SKM-1 (cell line): Measurements from ENCODE around the gene ZFHX2.
A peak's percentile ranks its signal among the peaks of the same experiment; 100 is the strongest.

Experiments
- DNase-seq: peaks from one replicate; lab custom pipeline; 2025; ENCODE audit not compliant: unreplicated experiment; lab: John Stamatoyannopoulos, UW

ZFHX2 gene

GRCh38 chr14:23561873-23562821 is 10.6 kb upstream of the ZFHX2 start:
- DNase-seq = no peak

DNA sequence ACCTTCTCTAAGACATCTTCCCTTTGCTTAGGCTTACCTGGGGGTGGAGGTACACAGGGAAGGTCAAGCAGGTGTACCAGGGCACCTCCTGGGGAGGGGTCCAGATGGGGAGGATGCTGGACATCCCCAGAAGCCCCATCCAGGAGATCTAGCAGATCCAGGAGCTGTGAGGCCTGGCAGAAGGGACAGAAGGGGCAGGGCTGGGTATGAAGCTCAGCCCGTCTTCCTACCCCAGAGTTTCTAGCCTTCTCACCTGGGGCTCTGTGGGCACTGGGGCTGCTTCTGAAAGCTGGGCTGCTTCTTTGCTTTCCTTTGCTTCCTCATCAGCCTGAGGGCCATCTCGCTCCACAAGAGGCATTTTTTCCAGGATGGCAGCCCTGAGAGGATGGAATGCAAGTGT is 9.7 kb upstream of the ZFHX2 start:
- DNase-seq = no peak

DNA sequence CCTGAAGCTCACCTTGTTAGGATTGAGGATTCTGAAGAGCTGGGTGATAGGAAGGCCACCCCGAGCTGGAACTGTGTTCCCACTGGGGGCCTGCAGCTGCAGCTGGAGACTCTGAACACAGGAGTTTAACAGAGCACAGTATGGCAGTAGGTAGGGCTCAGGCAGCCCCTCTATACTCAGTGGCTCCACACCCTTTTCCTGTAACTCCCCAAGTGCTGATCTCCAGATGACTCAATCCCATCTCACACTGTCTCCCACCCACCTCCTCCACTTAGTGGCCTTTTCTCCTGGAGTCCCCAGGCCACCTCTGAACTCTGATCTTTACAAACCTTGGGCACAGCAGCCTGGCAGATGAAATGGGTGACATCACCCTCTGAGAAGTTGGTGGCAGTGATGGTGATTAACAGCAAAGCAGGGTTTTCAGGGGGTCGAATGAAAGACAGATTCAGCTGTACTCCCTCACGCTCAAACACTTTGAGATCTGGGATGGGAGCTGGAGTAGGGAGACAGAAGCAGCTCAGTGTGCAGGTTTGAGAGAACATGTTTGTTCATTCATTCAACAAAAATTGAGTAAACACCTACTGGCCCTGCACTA is 8.5 kb upstream of the ZFHX2 start:
- DNase-seq = no peak

GRCh38 chr14:23559010-23559925 is 7.7 kb upstream of the ZFHX2 start:
- DNase-seq = no peak

DNA sequence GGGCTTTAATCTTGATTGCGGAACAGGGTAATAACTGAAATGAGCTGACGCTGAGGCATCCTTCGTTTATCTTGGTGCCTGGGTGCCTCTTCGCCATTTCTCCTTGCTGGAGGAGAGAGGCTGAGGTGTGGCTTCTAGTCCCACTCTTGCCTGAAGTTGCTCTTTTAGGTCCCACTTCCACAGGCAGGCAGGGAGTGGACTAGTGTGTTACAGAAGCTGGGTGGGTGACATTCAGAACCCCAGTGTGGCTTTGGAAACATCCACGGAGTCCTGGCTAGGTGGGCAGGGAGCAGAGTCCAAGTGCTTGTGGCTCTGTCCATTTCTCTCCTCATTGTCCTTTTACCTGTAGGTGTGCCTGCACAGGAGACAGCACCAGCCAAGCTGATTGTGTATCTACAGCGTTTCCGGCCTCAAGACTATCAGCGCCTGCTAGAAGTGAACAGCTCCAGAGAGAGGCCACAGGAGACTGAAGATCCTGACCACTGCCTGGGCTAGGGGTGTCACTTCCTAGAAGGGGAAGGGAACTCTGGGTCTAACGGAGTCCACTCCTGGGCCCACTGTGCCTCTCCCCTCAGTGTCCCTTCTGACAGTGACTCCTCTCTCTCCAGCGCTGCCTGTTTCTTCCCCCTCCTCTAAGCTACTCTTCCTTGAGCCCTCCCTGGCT is 6.9 kb upstream of the ZFHX2 start:
- no peak for DNase-seq

DNA sequence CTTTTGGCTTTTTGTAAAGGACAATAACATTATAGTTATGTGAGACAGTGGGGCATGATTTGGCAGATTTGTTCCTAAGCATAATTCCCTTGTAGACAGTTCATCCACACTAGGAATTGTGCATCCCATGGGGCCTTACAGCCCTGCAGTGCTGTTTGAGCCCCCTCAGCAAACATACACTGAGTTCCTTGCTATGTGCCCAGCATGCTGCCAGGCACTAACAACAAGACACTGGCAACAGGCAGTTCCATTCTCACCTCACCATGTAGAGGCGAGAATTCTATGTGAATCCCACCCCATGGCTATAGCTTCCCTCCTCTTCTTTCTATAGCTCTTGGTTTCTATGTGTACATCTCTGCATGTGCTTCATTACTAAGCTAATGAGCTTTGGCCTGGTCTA is 6.4 kb upstream of the ZFHX2 start:
- DNase-seq = no peak

GRCh38 chr14:23557521-23557920 is 6.0 kb upstream of the ZFHX2 start:
- DNase-seq = no peak

GRCh38 chr14:23556700-23557440 is 5.3 kb upstream of the ZFHX2 start:
- DNase-seq = no peak

DNA sequence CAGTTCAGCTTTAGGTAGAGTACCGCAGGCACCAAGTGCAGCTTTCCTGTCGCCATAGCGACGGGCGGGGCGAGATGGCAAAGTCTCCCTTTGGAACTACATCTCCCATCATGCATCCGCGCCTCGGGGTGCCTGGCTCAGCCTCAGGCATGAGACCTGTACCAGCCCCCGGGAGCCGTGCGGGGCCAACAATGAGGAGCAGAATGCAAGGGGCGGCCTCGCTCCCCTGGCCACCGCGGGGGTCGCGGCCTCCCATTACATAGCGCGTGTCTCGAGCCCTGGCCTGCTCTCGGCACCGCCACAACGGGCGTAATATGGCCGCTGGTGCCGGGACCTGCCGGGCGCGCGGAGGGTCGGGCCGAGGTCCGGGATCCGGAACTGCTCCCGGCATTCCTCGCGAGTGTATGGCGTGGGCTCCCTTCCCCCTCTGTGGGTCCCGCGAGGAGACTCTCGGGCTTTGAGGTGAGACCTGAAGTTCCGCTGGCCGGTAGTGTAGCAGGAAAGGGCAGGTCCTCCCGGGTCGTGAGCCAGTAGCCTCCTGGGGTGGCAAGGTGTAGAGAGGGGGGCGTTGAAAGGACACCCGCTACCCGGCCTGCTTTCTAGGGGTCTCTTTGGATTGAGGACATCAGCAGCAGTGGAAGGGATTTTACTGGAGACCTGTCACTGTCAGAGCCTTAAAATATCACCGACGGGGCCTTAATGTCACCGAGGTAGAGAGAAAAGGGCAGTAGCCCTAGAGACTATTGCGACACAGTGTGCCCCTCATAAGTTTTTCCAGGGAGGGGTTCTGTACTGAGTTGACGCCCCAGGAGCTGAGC is 4.5 kb upstream of the ZFHX2 start, which contains the start of gene THTPA:
THTPA (plus strand) TSS at position 390 of the 818 bp plus-strand sequence. CDS start 487 bp downstream, outside the sequence.
- peak; percentile 13 for DNase-seq

DNA sequence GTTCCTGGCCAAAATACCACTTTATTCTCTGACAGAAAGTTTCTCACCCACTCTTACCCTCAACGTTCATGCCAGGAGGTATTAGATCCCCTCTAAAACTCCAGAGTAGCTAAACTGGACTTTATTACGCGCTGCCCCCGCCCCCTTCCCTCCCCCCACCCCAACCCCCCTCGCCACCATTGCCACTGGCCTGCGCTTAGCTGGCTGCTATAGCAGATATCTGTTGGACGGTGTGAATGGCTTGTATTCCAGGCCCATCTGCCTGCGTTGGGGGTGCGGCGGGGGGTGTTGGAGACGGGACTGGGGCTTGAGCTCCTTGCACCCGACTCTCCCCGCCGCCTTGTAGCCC is 3.9 kb upstream of the ZFHX2 start:
- no peak for DNase-seq

GRCh38 chr14:23550812-23551265 is 726 bp downstream of the ZFHX2 start:
- no peak for DNase-seq

DNA sequence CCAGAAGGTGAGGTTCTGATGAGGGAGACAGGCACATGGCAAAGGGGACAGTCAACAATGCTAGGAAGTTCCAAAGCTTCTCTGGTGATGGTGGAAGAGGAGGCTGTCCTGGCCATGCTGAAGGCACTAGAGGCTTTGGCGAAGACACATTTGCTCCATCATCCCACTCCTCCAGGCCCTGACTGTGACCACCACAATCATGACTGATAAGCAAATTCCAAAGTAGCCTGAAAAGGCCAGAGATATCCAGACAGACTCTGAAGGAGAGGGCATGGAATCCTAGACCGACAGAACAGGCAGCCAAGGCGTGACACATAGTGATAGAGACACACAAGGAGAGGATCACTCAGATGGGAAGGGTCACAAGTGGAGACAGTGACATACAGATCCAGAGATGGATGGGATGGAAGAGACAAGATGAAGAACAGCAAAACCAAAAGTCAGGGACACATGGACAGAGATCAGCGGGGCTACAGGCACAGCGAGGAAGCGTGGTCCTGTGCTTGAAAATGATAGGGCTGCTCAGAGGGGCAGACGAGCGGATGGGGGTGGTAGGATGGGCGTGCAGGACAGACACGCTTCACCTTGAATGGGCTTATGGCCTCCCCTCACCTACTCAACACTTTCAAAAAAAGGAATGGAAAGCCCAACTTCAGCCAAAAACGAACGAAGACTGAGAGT is 1.3 kb downstream of the ZFHX2 start:
- no peak for DNase-seq

DNA sequence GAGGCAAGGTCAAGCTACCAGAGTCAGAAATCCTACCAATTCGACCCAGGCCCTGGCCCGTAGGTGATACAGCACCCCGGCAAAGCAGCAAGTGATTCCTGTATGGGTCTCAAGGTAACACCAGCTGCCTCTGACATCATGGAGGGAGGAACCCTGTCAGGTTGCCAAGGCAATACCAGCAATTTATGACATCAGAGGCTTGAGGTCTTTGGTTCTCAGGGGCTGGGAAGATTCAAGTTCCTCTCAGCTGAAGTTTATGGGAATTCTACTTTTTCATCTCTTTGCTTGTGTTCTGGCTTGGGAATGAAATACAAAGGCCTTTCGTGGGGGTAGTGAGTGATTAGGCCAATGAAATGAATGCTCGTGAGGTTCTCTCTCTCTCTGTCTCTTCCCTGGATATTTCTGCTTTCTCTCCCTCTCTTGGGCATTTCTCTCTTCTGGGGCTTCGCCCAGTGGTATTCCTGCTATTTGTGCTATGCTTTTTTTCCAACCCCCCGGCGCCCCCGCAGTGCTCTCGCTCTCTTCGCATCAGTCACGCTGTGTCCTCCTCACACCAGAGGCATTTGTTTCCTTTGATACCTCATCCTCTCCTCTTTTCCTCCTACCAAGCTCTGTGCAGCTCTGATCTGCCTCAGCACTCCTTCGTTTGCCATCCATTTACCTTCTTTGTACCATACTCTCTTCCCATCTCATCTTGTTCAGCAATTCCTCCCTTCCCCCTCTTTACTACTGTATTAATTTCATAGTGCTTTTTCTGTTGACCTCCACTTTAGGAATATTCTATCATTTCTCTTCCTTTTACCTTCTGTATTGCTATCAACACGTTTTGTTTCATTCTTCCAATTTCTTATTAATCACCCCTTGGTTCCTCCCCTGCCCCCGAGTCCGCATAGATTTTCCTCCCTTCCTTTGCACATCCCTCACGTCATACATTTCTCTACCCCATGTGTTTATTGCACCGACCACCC is 2.9 kb downstream of the ZFHX2 start:
- DNase-seq = no peak

- no peak for DNase-seq
These were observed 3.6 kb downstream of the ZFHX2 start for GRCh38 chr14:23547924-23548323.

DNA sequence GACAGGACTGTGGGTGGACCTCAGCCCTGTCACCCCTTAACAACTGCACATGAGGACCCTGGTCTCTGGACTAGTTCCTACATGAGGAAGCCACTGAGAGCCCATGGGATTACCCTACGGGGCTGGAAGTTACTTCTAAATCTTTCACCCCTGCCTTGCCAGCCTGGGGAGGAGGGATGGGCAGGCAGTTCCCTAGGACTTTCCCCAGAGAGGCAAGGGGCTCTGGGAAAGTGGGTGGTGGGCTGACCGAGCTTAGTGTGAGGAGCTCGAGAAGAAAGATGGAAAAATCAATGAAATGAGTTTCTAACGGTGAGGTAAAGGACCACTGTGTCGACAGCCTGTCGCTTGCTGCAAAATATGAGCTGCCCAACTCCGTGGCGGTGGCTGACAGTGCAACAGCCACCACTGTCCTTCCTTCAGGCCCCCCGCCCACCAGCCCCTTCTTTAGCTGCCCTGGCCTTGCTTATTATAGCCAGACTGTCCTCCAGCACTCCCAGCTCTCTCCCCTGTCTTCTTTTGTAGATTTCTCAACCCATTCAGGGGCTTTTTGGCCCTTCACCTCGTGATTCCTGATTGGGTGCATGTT is 5.0 kb downstream of the ZFHX2 start:
- DNase-seq = no peak

DNA sequence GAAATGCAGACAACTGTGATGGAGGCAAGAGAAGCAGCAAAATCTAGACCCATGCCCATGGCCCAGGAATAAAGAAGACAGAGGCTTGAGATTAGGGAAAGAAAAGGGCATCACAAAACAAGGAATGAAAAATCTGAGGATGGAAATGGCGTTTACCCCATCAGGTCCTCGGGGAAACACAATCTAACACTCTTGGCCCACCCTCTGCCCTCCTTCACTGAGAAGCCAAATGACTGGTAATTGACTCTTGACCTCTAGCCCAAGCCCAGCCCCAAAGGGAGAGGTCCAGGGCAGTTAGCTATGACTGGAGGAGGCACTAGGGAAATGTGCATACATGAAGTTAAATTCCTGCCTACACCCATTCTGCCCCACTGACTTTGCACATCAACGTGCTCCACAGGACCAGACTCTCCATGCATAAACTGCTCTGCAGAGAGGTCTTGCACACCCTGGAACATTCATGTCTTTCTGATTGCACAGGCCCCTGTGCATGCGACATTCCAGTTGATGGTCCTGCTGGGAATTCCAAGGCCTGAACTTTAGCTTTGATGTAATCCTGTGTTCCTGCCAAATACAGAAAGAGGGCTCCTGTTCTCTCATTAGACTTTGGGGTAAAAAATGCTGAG is 5.7 kb downstream of the ZFHX2 start:
- no peak for DNase-seq
